Neural cell (in vitro differentiated cells): Measurements from ENCODE around the gene CACNA1D. TPM values are rescaled to one million over a fixed set of nuclear protein-coding genes. Genes with fewer than 3 reads are reported as not detected.

Source experiments
- H2AFZ ChIP-seq: fragments of 200-600, 300-800 bp; sonication (generic), shearing (Covaris generic); 2 replicates; pipeline ENCODE4 v1.6.0; 2014; ENCODE audit warnings: low read depth, mild to moderate bottlenecking, antibody characterized with exemption, low read length, moderate library complexity
- H3F3A ChIP-seq: fragments of 200-600 bp; shearing (Covaris generic); 2 replicates; pipeline ENCODE4 v1.6.1; 2016; ENCODE audit warnings: mild to moderate bottlenecking, moderate library complexity, mixed read lengths, antibody characterized with exemption, low read length; ENCODE audit not compliant: insufficient read depth, poor library complexity, severe bottlenecking
- H3K27ac ChIP-seq: fragments of 200-600, 300-800 bp; sonication (generic), shearing (Covaris generic); 2 replicates; pipeline ENCODE4 v1.5.1; 2014; ENCODE audit warnings: mild to moderate bottlenecking, low read length, moderate library complexity
- H3K27me3 ChIP-seq: fragments of 300-800, 200-600 bp; sonication (generic), shearing (Covaris generic); 2 replicates; pipeline ENCODE4 v1.6.0; 2014; ENCODE audit warnings: mild to moderate bottlenecking, low read depth, low read length, moderate library complexity; ENCODE audit not compliant: insufficient read depth
- H3K36me3 ChIP-seq: fragments of 300-800, 200-600 bp; sonication (generic), shearing (Covaris generic); 2 replicates; pipeline ENCODE4 v1.5.1; 2014; ENCODE audit warnings: mild to moderate bottlenecking, antibody characterized with exemption, low read length, moderate library complexity; ENCODE audit not compliant: insufficient read depth
- H3K4me2 ChIP-seq: fragments of 300-800, 200-600 bp; sonication (generic), shearing (Covaris generic); 2 replicates; pipeline ENCODE4 v1.6.0; 2014; ENCODE audit warnings: mild to moderate bottlenecking, low read length
- H3K4me3 ChIP-seq: fragments of 300-800, 200-600 bp; sonication (generic), shearing (Covaris generic); 2 replicates; pipeline ENCODE4 v1.5.1; 2014; ENCODE audit warnings: mild to moderate bottlenecking, low read length, moderate library complexity
- H3K79me2 ChIP-seq: fragments of 200-600 bp; shearing (Covaris generic); replicated peaks from 2 replicates; pipeline ENCODE4 v1.6.0; 2014; ENCODE audit warnings: mild to moderate bottlenecking, low read length, moderate library complexity; ENCODE audit not compliant: insufficient read depth
- H3K9ac ChIP-seq: fragments of 300-800, 200-600 bp; sonication (generic), shearing (Covaris generic); 2 replicates; pipeline ENCODE4 v1.6.1; 2016; ENCODE audit warnings: mild to moderate bottlenecking, low read length, mixed read lengths
- H3K9me2 ChIP-seq: fragments of 200-600 bp; shearing (Covaris generic); 2 replicates; pipeline ENCODE4 v1.6.1; 2016; ENCODE audit warnings: mild to moderate bottlenecking, low read length, mixed read lengths; ENCODE audit not compliant: insufficient read depth
- H3K9me3 ChIP-seq: fragments of 200-600, 300-800 bp; sonication (generic), shearing (Covaris generic); 2 replicates; pipeline ENCODE4 v1.6.1; 2016; ENCODE audit warnings: mild to moderate bottlenecking, mixed run types, low read length, moderate library complexity, mixed read lengths
- H4K20me1 ChIP-seq: fragments of 200-600 bp; shearing (Covaris generic); 2 replicates; pipeline ENCODE4 v1.6.1; 2016; ENCODE audit warnings: mild to moderate bottlenecking, mixed run types; ENCODE audit not compliant: insufficient read depth
- EP300 ChIP-seq: fragments of 450-650 bp; conservative IDR thresholded peaks from 2 replicates; pipeline ENCODE4 v1.6.1; 2014; ENCODE audit warnings: antibody characterized with exemption, mild to moderate bottlenecking, moderate library complexity; ENCODE audit not compliant: poor library complexity, severe bottlenecking
- EZH2 ChIP-seq: fragments of 200-600, 300-800 bp; shearing (Covaris generic), sonication (generic); IDR thresholded peaks from 2 replicates; pipeline ENCODE4 v1.6.1; 2014; ENCODE audit warnings: antibody characterized with exemption, low read length, borderline replicate concordance, mild to moderate bottlenecking; ENCODE audit not compliant: insufficient read depth, poor library complexity, severe bottlenecking
- MXI1 ChIP-seq: fragments of 450-650 bp; conservative IDR thresholded peaks from 2 replicates; pipeline ENCODE4 v1.6.1; 2014; ENCODE audit warnings: antibody characterized with exemption, mild to moderate bottlenecking; ENCODE audit not compliant: poor library complexity, severe bottlenecking
- POLR2AphosphoS5 ChIP-seq: IDR thresholded peaks from 2 replicates; pipeline ENCODE4 v1.6.1; 2012
- RAD21 ChIP-seq: fragments of 450-650 bp; conservative IDR thresholded peaks from 2 replicates; pipeline ENCODE4 v1.6.1; 2014; ENCODE audit warnings: antibody characterized with exemption, mild to moderate bottlenecking, moderate library complexity
- SMC3 ChIP-seq: fragments of 450-650 bp; conservative IDR thresholded peaks from 2 replicates; pipeline ENCODE4 v1.6.1; 2014; ENCODE audit warnings: antibody characterized with exemption, mild to moderate bottlenecking, moderate library complexity; ENCODE audit not compliant: poor library complexity
- TAF1 ChIP-seq: IDR thresholded peaks from 2 replicates; pipeline ENCODE4 v1.6.1; 2012; ENCODE audit warnings: low read depth
- polyA plus RNA-seq: library from polyadenylated mRNA; depleted of rRNA; stranded (reverse); fragments of >200 nt; gene quantifications from 2 replicates; pipeline ENCODE4 v1.2.3, GENCODE V29; 2014
- TF ChIP-seq, protein P1 (sequence below): fragments of 450-650 bp; IDR thresholded peaks from 2 replicates; pipeline ENCODE4 v1.5.1; 2014; ENCODE audit warnings: antibody characterized with exemption, mild to moderate bottlenecking, moderate library complexity; ENCODE audit not compliant: poor library complexity, severe bottlenecking
- TF ChIP-seq, protein P2 (sequence below): IDR thresholded peaks from 2 replicates; pipeline ENCODE4 v1.6.1; 2012; ENCODE audit warnings: borderline replicate concordance

The CACNA1D gene
- polyA plus RNA-seq, 1 donor from 2014 or later = 22.5 TPM

GRCh38 chr3:53836084-53836872, 341.9 kb downstream of the CACNA1D start:
- H3K4me3 ChIP-seq = no peak overlapping the region
- H3K9me3 ChIP-seq = no peaks in the 10 kb centered on the region
- TF ChIP-seq, protein P1, sequence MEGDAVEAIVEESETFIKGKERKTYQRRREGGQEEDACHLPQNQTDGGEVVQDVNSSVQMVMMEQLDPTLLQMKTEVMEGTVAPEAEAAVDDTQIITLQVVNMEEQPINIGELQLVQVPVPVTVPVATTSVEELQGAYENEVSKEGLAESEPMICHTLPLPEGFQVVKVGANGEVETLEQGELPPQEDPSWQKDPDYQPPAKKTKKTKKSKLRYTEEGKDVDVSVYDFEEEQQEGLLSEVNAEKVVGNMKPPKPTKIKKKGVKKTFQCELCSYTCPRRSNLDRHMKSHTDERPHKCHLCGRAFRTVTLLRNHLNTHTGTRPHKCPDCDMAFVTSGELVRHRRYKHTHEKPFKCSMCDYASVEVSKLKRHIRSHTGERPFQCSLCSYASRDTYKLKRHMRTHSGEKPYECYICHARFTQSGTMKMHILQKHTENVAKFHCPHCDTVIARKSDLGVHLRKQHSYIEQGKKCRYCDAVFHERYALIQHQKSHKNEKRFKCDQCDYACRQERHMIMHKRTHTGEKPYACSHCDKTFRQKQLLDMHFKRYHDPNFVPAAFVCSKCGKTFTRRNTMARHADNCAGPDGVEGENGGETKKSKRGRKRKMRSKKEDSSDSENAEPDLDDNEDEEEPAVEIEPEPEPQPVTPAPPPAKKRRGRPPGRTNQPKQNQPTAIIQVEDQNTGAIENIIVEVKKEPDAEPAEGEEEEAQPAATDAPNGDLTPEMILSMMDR = no peak
- TF ChIP-seq TAF1 (no peak), POLR2AphosphoS5 (no peak), EZH2 (no peak), RAD21 (no peak), EP300 (no peak), SMC3 (no peak), MXI1 (no peak)
- TF ChIP-seq, protein P2, sequence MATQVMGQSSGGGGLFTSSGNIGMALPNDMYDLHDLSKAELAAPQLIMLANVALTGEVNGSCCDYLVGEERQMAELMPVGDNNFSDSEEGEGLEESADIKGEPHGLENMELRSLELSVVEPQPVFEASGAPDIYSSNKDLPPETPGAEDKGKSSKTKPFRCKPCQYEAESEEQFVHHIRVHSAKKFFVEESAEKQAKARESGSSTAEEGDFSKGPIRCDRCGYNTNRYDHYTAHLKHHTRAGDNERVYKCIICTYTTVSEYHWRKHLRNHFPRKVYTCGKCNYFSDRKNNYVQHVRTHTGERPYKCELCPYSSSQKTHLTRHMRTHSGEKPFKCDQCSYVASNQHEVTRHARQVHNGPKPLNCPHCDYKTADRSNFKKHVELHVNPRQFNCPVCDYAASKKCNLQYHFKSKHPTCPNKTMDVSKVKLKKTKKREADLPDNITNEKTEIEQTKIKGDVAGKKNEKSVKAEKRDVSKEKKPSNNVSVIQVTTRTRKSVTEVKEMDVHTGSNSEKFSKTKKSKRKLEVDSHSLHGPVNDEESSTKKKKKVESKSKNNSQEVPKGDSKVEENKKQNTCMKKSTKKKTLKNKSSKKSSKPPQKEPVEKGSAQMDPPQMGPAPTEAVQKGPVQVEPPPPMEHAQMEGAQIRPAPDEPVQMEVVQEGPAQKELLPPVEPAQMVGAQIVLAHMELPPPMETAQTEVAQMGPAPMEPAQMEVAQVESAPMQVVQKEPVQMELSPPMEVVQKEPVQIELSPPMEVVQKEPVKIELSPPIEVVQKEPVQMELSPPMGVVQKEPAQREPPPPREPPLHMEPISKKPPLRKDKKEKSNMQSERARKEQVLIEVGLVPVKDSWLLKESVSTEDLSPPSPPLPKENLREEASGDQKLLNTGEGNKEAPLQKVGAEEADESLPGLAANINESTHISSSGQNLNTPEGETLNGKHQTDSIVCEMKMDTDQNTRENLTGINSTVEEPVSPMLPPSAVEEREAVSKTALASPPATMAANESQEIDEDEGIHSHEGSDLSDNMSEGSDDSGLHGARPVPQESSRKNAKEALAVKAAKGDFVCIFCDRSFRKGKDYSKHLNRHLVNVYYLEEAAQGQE = no peak
- H3K36me3 ChIP-seq = no peaks in the 10 kb centered on the region
- no peaks in the 10 kb centered on the region for H3F3A ChIP-seq
- no peaks in the 10 kb centered on the region for H3K27me3 ChIP-seq
- H3K79me2 ChIP-seq = no peaks in the 10 kb centered on the region
- no peaks in the 10 kb centered on the region for H4K20me1 ChIP-seq
- no peak overlapping the region for H2AFZ ChIP-seq
- H3K9ac ChIP-seq = no peak overlapping the region
- no peak overlapping the region for H3K27ac ChIP-seq
- no peaks in the 10 kb centered on the region for H3K9me2 ChIP-seq
- no peak overlapping the region for H3K4me2 ChIP-seq

DNA sequence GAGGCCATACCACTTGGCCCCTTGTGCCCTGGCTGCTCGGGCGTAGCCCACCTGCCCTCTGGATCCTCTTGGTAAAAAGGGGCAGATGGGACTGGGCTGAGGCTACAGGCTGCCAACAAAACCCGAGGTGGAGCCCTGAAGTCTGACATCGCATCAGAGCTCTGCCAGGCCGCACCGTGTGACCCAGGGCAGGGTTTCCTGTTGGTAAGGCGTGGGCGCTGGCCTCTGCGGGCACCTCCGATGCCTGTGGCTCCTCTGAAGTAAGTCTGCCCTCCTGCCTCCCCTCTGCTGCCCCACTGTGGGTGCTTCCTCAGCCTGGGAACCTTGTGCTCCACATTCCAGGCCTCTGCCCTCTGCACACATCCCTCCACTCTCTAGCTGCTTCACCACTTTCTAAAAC, 342.9 kb downstream of the CACNA1D start:
- Histone ChIP-seq H3K27me3 (no peaks in the 10 kb centered on the region), H3K4me3 (no peak overlapping the region), H3K36me3 (no peaks in the 10 kb centered on the region), H3F3A (no peaks in the 10 kb centered on the region), H3K4me2 (no peak overlapping the region), H4K20me1 (no peaks in the 10 kb centered on the region), H3K9ac (no peak overlapping the region), H2AFZ (no peak overlapping the region), H3K9me2 (no peaks in the 10 kb centered on the region), H3K27ac (no peak overlapping the region), H3K9me3 (no peaks in the 10 kb centered on the region), H3K79me2 (no peaks in the 10 kb centered on the region)
- TF ChIP-seq MXI1 (no peak), EZH2 (no peak), POLR2AphosphoS5 (no peak), RAD21 (no peak), EP300 (no peak), SMC3 (no peak)
- TF ChIP-seq, protein P1 = no peak
- TF ChIP-seq, protein P2 = no peak
